Measurements from ENCODE around the gene OTX2.

The OTX2 gene

DNA sequence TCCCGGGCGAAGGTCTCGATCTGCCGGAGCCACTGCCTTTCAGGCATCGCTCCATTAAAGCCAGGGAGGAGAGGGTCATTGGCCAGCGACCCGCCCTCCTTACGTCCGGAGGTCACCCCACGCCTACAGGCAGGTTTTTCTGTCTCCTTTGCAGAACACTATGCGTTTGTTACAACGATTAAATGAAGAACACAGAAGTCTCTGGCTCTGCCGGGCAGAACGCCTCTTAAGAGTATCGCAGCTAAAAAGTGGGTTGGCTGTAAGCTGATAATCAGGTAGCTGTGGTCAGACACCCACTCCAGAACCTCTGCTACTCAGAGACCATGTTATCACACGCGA is 15.0 kb downstream of the OTX2 start:
- H3K79me2 ChIP-seq (ENCODE audit: insufficient read depth, low read length): no peaks in the 10 kb centered on the region
- no peak overlapping the region for H3K4me2 ChIP-seq (ENCODE audit: low read depth, low read length, poor library complexity, severe bottlenecking)
- no peak overlapping the region for H3K27ac ChIP-seq (ENCODE audit: low read depth, low read length)
- H3K36me3 ChIP-seq (ENCODE audit: low read length): no peaks in the 10 kb centered on the region
- H3F3A ChIP-seq (ENCODE audit: insufficient read depth): no peaks in the 10 kb centered on the region
- H4K20me1 ChIP-seq (ENCODE audit: low read depth, low read length): no peaks in the 10 kb centered on the region
- no peaks in the 10 kb centered on the region for H3K27me3 ChIP-seq (ENCODE audit: low read length)
- TF ChIP-seq, protein P1, sequence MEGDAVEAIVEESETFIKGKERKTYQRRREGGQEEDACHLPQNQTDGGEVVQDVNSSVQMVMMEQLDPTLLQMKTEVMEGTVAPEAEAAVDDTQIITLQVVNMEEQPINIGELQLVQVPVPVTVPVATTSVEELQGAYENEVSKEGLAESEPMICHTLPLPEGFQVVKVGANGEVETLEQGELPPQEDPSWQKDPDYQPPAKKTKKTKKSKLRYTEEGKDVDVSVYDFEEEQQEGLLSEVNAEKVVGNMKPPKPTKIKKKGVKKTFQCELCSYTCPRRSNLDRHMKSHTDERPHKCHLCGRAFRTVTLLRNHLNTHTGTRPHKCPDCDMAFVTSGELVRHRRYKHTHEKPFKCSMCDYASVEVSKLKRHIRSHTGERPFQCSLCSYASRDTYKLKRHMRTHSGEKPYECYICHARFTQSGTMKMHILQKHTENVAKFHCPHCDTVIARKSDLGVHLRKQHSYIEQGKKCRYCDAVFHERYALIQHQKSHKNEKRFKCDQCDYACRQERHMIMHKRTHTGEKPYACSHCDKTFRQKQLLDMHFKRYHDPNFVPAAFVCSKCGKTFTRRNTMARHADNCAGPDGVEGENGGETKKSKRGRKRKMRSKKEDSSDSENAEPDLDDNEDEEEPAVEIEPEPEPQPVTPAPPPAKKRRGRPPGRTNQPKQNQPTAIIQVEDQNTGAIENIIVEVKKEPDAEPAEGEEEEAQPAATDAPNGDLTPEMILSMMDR (IDR thresholded peaks at IDR 0.05; ENCODE audit: insufficient read depth, low read length, poor library complexity, severe bottlenecking): no peak
- TF ChIP-seq EZH2phosphoT487 (conservative IDR thresholded peaks at IDR 0.05; ENCODE audit: low read length): no peak
- no peaks in the 10 kb centered on the region for H3K9me3 ChIP-seq (ENCODE audit: insufficient read depth, low read length)
- no peak overlapping the region for H2AFZ ChIP-seq (ENCODE audit: low read depth, low read length, severe bottlenecking)
- H3K9ac ChIP-seq (ENCODE audit: low read length): no peak overlapping the region
- H3K4me3 ChIP-seq (ENCODE audit: insufficient read depth, low read length, poor library complexity, severe bottlenecking): no peak overlapping the region
- H3K9me2 ChIP-seq (replicated peaks; ENCODE audit: insufficient read depth, low read length): no peaks in the 10 kb centered on the region

DNA sequence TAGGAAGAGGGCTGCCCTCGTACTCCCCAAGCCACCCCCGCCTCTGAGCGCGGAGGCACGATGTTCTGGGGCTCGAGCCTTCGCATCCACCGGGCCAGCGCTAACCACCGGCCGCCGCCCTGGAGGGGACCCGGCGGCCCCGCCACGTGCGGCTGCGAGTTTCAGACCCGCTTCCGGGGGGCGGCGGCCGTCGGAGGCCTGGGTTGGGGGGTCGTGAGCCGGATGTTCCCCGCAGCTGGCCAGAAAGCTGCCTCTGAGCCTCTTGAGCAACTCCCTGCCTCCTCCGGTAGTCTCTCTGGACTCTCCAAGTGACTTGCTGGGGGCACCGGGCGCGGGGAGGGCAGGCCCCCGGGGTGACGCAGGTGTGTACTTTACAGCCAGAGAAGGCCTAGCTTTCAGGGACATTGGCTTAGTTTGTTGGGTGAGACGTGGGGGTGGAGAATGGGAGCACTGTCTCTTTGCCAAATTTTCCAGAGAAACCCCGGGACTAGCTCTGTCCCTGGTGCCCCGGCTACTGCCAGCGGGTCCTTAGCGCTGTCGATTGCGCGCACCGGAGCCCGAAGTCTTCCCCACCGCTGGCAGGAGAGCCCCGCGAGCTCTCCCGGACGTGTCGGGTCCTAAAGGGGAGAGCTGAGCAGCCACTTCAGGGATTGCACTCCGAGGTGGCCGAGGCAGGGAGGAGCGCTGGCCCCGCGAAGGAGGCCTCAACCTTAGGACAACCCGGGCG is 15.6 kb downstream of the OTX2 start:
- Histone ChIP-seq H3K9me3 (ENCODE audit: insufficient read depth, low read length) (no peaks in the 10 kb centered on the region), H4K20me1 (ENCODE audit: low read depth, low read length) (no peaks in the 10 kb centered on the region), H3K79me2 (ENCODE audit: insufficient read depth, low read length) (no peaks in the 10 kb centered on the region), H3K27ac (ENCODE audit: low read depth, low read length) (no peak overlapping the region), H3K9ac (ENCODE audit: low read length) (no peak overlapping the region), H3K36me3 (ENCODE audit: low read length) (no peaks in the 10 kb centered on the region), H3K4me3 (ENCODE audit: insufficient read depth, low read length, poor library complexity, severe bottlenecking) (no peak overlapping the region), H3K4me2 (ENCODE audit: low read depth, low read length, poor library complexity, severe bottlenecking) (no peak overlapping the region), H2AFZ (ENCODE audit: low read depth, low read length, severe bottlenecking) (no peak overlapping the region), H3K9me2 (replicated peaks; ENCODE audit: insufficient read depth, low read length) (no peaks in the 10 kb centered on the region), H3F3A (ENCODE audit: insufficient read depth) (no peaks in the 10 kb centered on the region), H3K27me3 (ENCODE audit: low read length) (no peaks in the 10 kb centered on the region)
- no peak for TF ChIP-seq EZH2phosphoT487 (conservative IDR thresholded peaks at IDR 0.05; ENCODE audit: low read length)
- TF ChIP-seq, protein P1 (IDR thresholded peaks at IDR 0.05; ENCODE audit: insufficient read depth, low read length, poor library complexity, severe bottlenecking): no peak

DNA sequence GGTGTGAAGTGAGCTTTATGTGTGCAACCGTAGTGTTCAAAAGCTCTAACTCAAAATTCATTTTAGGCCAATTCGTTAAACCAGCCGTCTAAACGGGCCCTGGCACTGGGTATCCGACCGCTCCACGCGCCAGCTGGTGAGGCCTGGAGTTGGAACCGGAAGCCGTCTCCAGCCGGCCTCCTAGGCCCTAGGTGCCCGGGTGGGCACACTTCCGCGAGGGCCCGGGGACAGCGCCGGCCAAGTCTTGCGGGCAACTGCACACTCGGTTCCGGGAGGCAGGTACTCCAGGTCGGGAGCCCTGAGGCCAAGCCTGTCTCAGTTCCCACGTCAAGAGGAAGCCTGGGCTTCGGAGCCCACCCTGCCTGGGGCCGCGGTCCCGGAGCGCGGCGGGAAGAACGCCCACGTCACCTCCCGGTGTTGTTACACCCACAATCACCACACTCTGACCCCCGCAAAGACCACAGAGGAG is 16.2 kb downstream of the OTX2 start:
- no peak for TF ChIP-seq EZH2phosphoT487 (conservative IDR thresholded peaks at IDR 0.05; ENCODE audit: low read length)
- TF ChIP-seq, protein P1 (IDR thresholded peaks at IDR 0.05; ENCODE audit: insufficient read depth, low read length, poor library complexity, severe bottlenecking): no peak
- no peak overlapping the region for H3K27ac ChIP-seq (ENCODE audit: low read depth, low read length)
- H4K20me1 ChIP-seq (ENCODE audit: low read depth, low read length): no peaks in the 10 kb centered on the region
- H3K4me2 ChIP-seq (ENCODE audit: low read depth, low read length, poor library complexity, severe bottlenecking): no peak overlapping the region
- no peak overlapping the region for H3K9ac ChIP-seq (ENCODE audit: low read length)
- H3K9me2 ChIP-seq (replicated peaks; ENCODE audit: insufficient read depth, low read length): no peaks in the 10 kb centered on the region
- H2AFZ ChIP-seq (ENCODE audit: low read depth, low read length, severe bottlenecking): no peak overlapping the region
- no peaks in the 10 kb centered on the region for H3K9me3 ChIP-seq (ENCODE audit: insufficient read depth, low read length)
- no peaks in the 10 kb centered on the region for H3K79me2 ChIP-seq (ENCODE audit: insufficient read depth, low read length)
- H3F3A ChIP-seq (ENCODE audit: insufficient read depth): no peaks in the 10 kb centered on the region
- no peaks in the 10 kb centered on the region for H3K36me3 ChIP-seq (ENCODE audit: low read length)
- H3K4me3 ChIP-seq (ENCODE audit: insufficient read depth, low read length, poor library complexity, severe bottlenecking): no peak overlapping the region
- H3K27me3 ChIP-seq (ENCODE audit: low read length): no peaks in the 10 kb centered on the region

Measured in SU-DHL-6 (cell line).